HEK293 (cell line): Measurements from ENCODE around the gene HIGD2B.

ENCODE experiments used
- CTCF ChIA-PET: fragments of 350-600 bp; formaldehyde crosslinking; extraction: SDS; loops from one replicate; lab custom pipeline; 2021; ENCODE audit warnings: antibody characterized with exemption; lab: Yijun Ruan, JAX
- POLR2A ChIA-PET: fragments of 300-600 bp; formaldehyde crosslinking; extraction: SDS; loops from one replicate; lab custom pipeline; 2020; ENCODE audit warnings: antibody characterized with exemption, inconsistent platforms; lab: Yijun Ruan, JAX
- H3K27ac ChIP-seq: fragments of 200-500 bp; sonication (Bioruptor generic); 2 replicates; pipeline ENCODE4 v1.5.1; 2014; ENCODE audit warnings: low read depth, low read length, control low read depth, inconsistent platforms; ENCODE audit errors: extremely low read depth
- H3K36me3 ChIP-seq, 2 experiments: fragments of 200-500 bp in 1 of 2; sonication (Bioruptor generic) in 1 of 2; 1 replicate in 1 of 2; 2 replicates in 1 of 2; pipeline ENCODE4 v1.5.1; 2014 to 2017; ENCODE audit warnings: inconsistent platforms in 2 of 2, low read length in 2 of 2; ENCODE audit not compliant: control insufficient read depth in 2 of 2, insufficient read depth in 1 of 2
- H3K4me1 ChIP-seq: fragments of 200-500 bp; sonication (Bioruptor generic); 2 replicates; pipeline ENCODE4 v1.5.1; 2014; ENCODE audit warnings: mild to moderate bottlenecking, low read length, inconsistent platforms; ENCODE audit not compliant: control insufficient read depth, insufficient read depth
- H3K4me3 ChIP-seq: 2 replicates; pipeline ENCODE4 v1.5.1; 2011; ENCODE audit warnings: low read depth, mild to moderate bottlenecking, control low read depth, low read length, moderate library complexity
- H3K9me3 ChIP-seq: fragments of 200-500 bp; sonication (Bioruptor generic); 2 replicates; pipeline ENCODE4 v1.5.1; 2014; ENCODE audit warnings: low read depth, low read length, inconsistent platforms; ENCODE audit not compliant: control insufficient read depth, insufficient read depth
- CTCF ChIP-seq: fragments of 450-650 bp; formaldehyde crosslinking; IDR thresholded peaks from 2 replicates; pipeline ENCODE4 v1.5.1; 2016; ENCODE audit warnings: missing biosample characterization, missing genetic modification characterization
- INSM2 ChIP-seq: fragments of 450-650 bp; formaldehyde crosslinking; IDR thresholded peaks from 2 replicates; pipeline ENCODE4 v1.5.1; 2016; ENCODE audit warnings: missing biosample characterization, missing genetic modification characterization
- MZF1 ChIP-seq: fragments of 450-650 bp; formaldehyde crosslinking; IDR thresholded peaks from 2 replicates; pipeline ENCODE4 v1.5.1; 2017; ENCODE audit warnings: missing biosample characterization, missing genetic modification characterization, borderline replicate concordance
- PBX3 ChIP-seq: sonication (generic); formaldehyde crosslinking; IDR thresholded peaks from 2 replicates; pipeline ENCODE4 v1.8.1; 2022; ENCODE audit warnings: mild to moderate bottlenecking, moderate library complexity, missing genetic modification reagents
- PRDM1 ChIP-seq: fragments of 450-650 bp; formaldehyde crosslinking; IDR thresholded peaks from 2 replicates; pipeline ENCODE4; 2016; ENCODE audit warnings: missing biosample characterization, missing genetic modification characterization
- PRDM6 ChIP-seq: fragments of 450-650 bp; formaldehyde crosslinking; IDR thresholded peaks from 2 replicates; pipeline ENCODE4 v1.5.1; 2017; ENCODE audit warnings: missing biosample characterization, missing genetic modification characterization
- SCRT2 ChIP-seq: fragments of 450-650 bp; formaldehyde crosslinking; IDR thresholded peaks from 2 replicates; pipeline ENCODE4 v1.5.1; 2016; ENCODE audit warnings: missing biosample characterization, missing genetic modification characterization
- YY1 ChIP-seq: fragments of 450-650 bp; formaldehyde crosslinking; IDR thresholded peaks from 2 replicates; pipeline ENCODE4 v1.5.1; 2018; ENCODE audit warnings: missing biosample characterization, missing genetic modification characterization
- ZNF10 ChIP-seq: fragments of 450-650 bp; formaldehyde crosslinking; IDR thresholded peaks from 2 replicates; pipeline ENCODE4 v1.5.1; 2017; ENCODE audit warnings: missing biosample characterization, missing genetic modification characterization
- ZNF114 ChIP-seq: fragments of 450-650 bp; formaldehyde crosslinking; IDR thresholded peaks from 2 replicates; pipeline ENCODE4 v1.5.0; 2017; ENCODE audit warnings: missing biosample characterization, missing genetic modification characterization
- ZNF121 ChIP-seq: fragments of 450-650 bp; formaldehyde crosslinking; IDR thresholded peaks from 2 replicates; pipeline ENCODE4 v1.5.1; 2016; ENCODE audit warnings: missing biosample characterization, missing genetic modification characterization
- ZNF174 ChIP-seq: fragments of 450-650 bp; formaldehyde crosslinking; IDR thresholded peaks from 2 replicates; pipeline ENCODE4 v1.5.0; 2017; ENCODE audit warnings: missing biosample characterization, mild to moderate bottlenecking, missing genetic modification characterization
- ZNF184 ChIP-seq: fragments of 450-650 bp; IDR thresholded peaks from 2 replicates; pipeline ENCODE4 v1.5.1; 2018; ENCODE audit warnings: missing biosample characterization, mild to moderate bottlenecking, missing genetic modification characterization
- ZNF2 ChIP-seq: fragments of 450-650 bp; formaldehyde crosslinking; IDR thresholded peaks from 2 replicates; pipeline ENCODE4 v1.5.1; 2016; ENCODE audit warnings: missing biosample characterization, missing genetic modification characterization
- ZNF239 ChIP-seq: fragments of 450-650 bp; formaldehyde crosslinking; IDR thresholded peaks from 2 replicates; pipeline ENCODE4 v1.5.1; 2016; ENCODE audit warnings: missing biosample characterization, missing genetic modification characterization
- ZNF266 ChIP-seq: fragments of 450-650 bp; formaldehyde crosslinking; IDR thresholded peaks from 2 replicates; pipeline ENCODE4 v1.5.1; 2016; ENCODE audit warnings: missing biosample characterization, missing genetic modification characterization, low read depth
- ZNF366 ChIP-seq: fragments of 450-650 bp; formaldehyde crosslinking; conservative IDR thresholded peaks from 2 replicates; pipeline ENCODE4 v1.5.1; 2016; ENCODE audit warnings: missing biosample characterization, missing genetic modification characterization
- ZNF488 ChIP-seq: fragments of 450-650 bp; formaldehyde crosslinking; IDR thresholded peaks from 2 replicates; pipeline ENCODE4 v1.5.1; 2016; ENCODE audit warnings: missing biosample characterization, missing genetic modification characterization
- ZNF513 ChIP-seq: fragments of 450-650 bp; IDR thresholded peaks from 2 replicates; pipeline ENCODE4 v1.5.1; 2018; ENCODE audit warnings: missing biosample characterization, missing genetic modification characterization
- ZNF600 ChIP-seq: fragments of 450-650 bp; formaldehyde crosslinking; IDR thresholded peaks from 2 replicates; pipeline ENCODE4 v1.5.1; 2016; ENCODE audit warnings: missing biosample characterization, missing genetic modification characterization
- ZNF610 ChIP-seq: fragments of 450-650 bp; formaldehyde crosslinking; IDR thresholded peaks from 2 replicates; pipeline ENCODE4 v1.5.1; 2016; ENCODE audit warnings: missing biosample characterization, missing genetic modification characterization, borderline replicate concordance
- ZNF654 ChIP-seq: fragments of 450-650 bp; formaldehyde crosslinking; IDR thresholded peaks from 2 replicates; pipeline ENCODE4 v1.5.1; 2016; ENCODE audit warnings: low read depth, missing biosample characterization, missing genetic modification characterization
- ZNF660 ChIP-seq: fragments of 450-650 bp; IDR thresholded peaks from 2 replicates; pipeline ENCODE4 v1.5.1; 2018; ENCODE audit warnings: missing biosample characterization, mild to moderate bottlenecking, missing genetic modification characterization
- ZNF707 ChIP-seq: fragments of 450-650 bp; formaldehyde crosslinking; IDR thresholded peaks from 2 replicates; pipeline ENCODE4 v1.5.1; 2016; ENCODE audit warnings: missing biosample characterization, missing genetic modification characterization

HIGD2B gene

GRCh38 chr15:72725446-72725845 is 39.5 kb upstream of the HIGD2B start (continued):
- TF ChIP-seq ZNF488 (tag by site-specific recombination): no peak
- no peak for TF ChIP-seq ZNF184 (tag by site-specific recombination)
- TF ChIP-seq ZNF114: no peak
- no peak for TF ChIP-seq ZNF610 (tag by site-specific recombination)
- TF ChIP-seq YY1 (tag by site-specific recombination): no peak
- no peak for TF ChIP-seq ZNF660 (tag by site-specific recombination)
- no peak for TF ChIP-seq ZNF707
- TF ChIP-seq, all 188 proteins: peak for 0

- TF ChIP-seq ZNF121 (tag by site-specific recombination): no peak
- TF ChIP-seq MZF1: no peak
- no peak for TF ChIP-seq PBX3
- no peak for TF ChIP-seq PRDM1 (tag by site-specific recombination)
- TF ChIP-seq ZNF239 (tag by site-specific recombination): no peak
- no peak for TF ChIP-seq ZNF660 (tag by site-specific recombination)
- no peak for TF ChIP-seq ZNF513 (tag by site-specific recombination)
- no peak for TF ChIP-seq SCRT2 (tag by site-specific recombination)
- TF ChIP-seq PRDM6 (tag by site-specific recombination): no peak
- TF ChIP-seq ZNF366 (tag by site-specific recombination): no peak
- TF ChIP-seq, all 188 proteins: peak for 0
- ChIA-PET CTCF (interaction anchor here (0.6 to 3.6 kb wide), 13 partner anchors 9 to 1027 kb away, joined by 3 to 73 read pairs (median 4); no protein-coding TSS in a partner anchor), POLR2A (no interaction called here)
- no peaks in the 10 kb centered on the region for H3K9me3 ChIP-seq
- no peaks in the 10 kb centered on the region for H3K4me1 ChIP-seq
- H3K4me3 ChIP-seq: no peak overlapping the region
- peaks cover 3 to 7% of the 10 kb centered on the region in 2 experiments for H3K36me3 ChIP-seq
- no peak overlapping the region for H3K27ac ChIP-seq
Measured at GRCh38 chr15:72724028-72724427, 38.0 kb upstream of the HIGD2B start.

GRCh38 chr15:72722071-72722696 is 36.2 kb upstream of the HIGD2B start:
- Histone ChIP-seq H3K27ac (no peak overlapping the region), H3K36me3 (peaks cover 3 to 10% of the 10 kb centered on the region in 2 experiments), H3K4me1 (no peaks in the 10 kb centered on the region), H3K4me3 (no peak overlapping the region)
- CTCF ChIA-PET: interaction anchor here (0.6 to 3.6 kb wide), 61 partner anchors 9 to 1770 kb away, joined by 3 to 73 read pairs (median 4); partner anchors contain the start of genes ADPGK, BBS4 and HIGD2B
- TF ChIP-seq INSM2 (tag by site-specific recombination) (no peak), ZNF266 (tag by site-specific recombination) (no peak), ZNF174 (tag by site-specific recombination) (no peak), ZNF654 (tag by site-specific recombination) (peak; percentile 77), ZNF10 (0 out of 2 replicates have a peak, but pooled peaks have one; percentile 40), ZNF600 (tag by site-specific recombination) (peak; percentile 76), ZNF2 (peak; percentile 75; the same call in 1 of the 2 replicates), CTCF (tag by site-specific recombination) (peak; percentile 69)
- TF ChIP-seq, all 188 proteins: peak for 5
- POLR2A ChIA-PET: interaction anchor here (1.5 kb wide), 1 partner anchor 21 kb away, joined by 3 read pairs; no protein-coding TSS in a partner anchor
- H3K9me3 ChIP-seq: no peaks in the 10 kb centered on the region
